Measurements from ENCODE around the gene ZBTB20. TPM values are rescaled to one million over a fixed set of nuclear protein-coding genes. Genes with fewer than 3 reads are reported as not detected.

Gene ZBTB20
- total RNA-seq, 1 donor from 2014 or later, result 27.5 TPM

- H3K4me3 Mint-ChIP-seq (ENCODE audit: unreplicated experiment), result no peak overlapping the region
- no peak for TF ChIP-seq CTCF (IDR thresholded peaks at IDR 0.05; ENCODE audit: partially characterized antibody, unreplicated experiment)
- peaks cover 5% of the 10 kb centered on the region for H3K27me3 Mint-ChIP-seq (ENCODE audit: unreplicated experiment)
- H3K4me1 Mint-ChIP-seq (ENCODE audit: low read depth, unreplicated experiment), result no peaks in the 10 kb centered on the region
- no peak overlapping the region for H3K27ac Mint-ChIP-seq (ENCODE audit: unreplicated experiment)
- DNase-seq, result no peak
- peaks cover under 1% of the 10 kb centered on the region for H3K9me3 Mint-ChIP-seq (ENCODE audit: unreplicated experiment)
- no peaks in the 10 kb centered on the region for H3K36me3 Mint-ChIP-seq (ENCODE audit: unreplicated experiment)
Measured at GRCh38 chr3:114563720-114564119, 583.4 kb downstream of the ZBTB20 start.

- no peaks in the 10 kb centered on the region for H3K36me3 Mint-ChIP-seq (ENCODE audit: unreplicated experiment)
- no peaks in the 10 kb centered on the region for H3K4me1 Mint-ChIP-seq (ENCODE audit: low read depth, unreplicated experiment)
- H3K27ac Mint-ChIP-seq (ENCODE audit: unreplicated experiment), result no peak overlapping the region
- peaks cover 4% of the 10 kb centered on the region for H3K27me3 Mint-ChIP-seq (ENCODE audit: unreplicated experiment)
- H3K4me3 Mint-ChIP-seq (ENCODE audit: unreplicated experiment), result no peak overlapping the region
- no peak for TF ChIP-seq CTCF (IDR thresholded peaks at IDR 0.05; ENCODE audit: partially characterized antibody, unreplicated experiment)
- peaks cover 2% of the 10 kb centered on the region for H3K9me3 Mint-ChIP-seq (ENCODE audit: unreplicated experiment)
- DNase-seq, result no peak
Measured at GRCh38 chr3:114562557-114562956, 584.5 kb downstream of the ZBTB20 start.

GRCh38 chr3:114558271-114558670, 588.8 kb downstream of the ZBTB20 start:
- Mint-ChIP-seq H3K4me3 (ENCODE audit: unreplicated experiment) (no peak overlapping the region), H3K36me3 (ENCODE audit: unreplicated experiment) (no peaks in the 10 kb centered on the region), H3K4me1 (ENCODE audit: low read depth, unreplicated experiment) (no peaks in the 10 kb centered on the region), H3K9me3 (ENCODE audit: unreplicated experiment) (peaks cover 2% of the 10 kb centered on the region), H3K27ac (ENCODE audit: unreplicated experiment) (no peak overlapping the region), H3K27me3 (ENCODE audit: unreplicated experiment) (no peaks in the 10 kb centered on the region)
- TF ChIP-seq CTCF (IDR thresholded peaks at IDR 0.05; ENCODE audit: partially characterized antibody, unreplicated experiment), result no peak
- no peak for DNase-seq

- Mint-ChIP-seq H3K36me3 (ENCODE audit: unreplicated experiment) (no peaks in the 10 kb centered on the region), H3K4me1 (ENCODE audit: low read depth, unreplicated experiment) (no peaks in the 10 kb centered on the region), H3K4me3 (ENCODE audit: unreplicated experiment) (no peak overlapping the region), H3K9me3 (ENCODE audit: unreplicated experiment) (peaks cover 2% of the 10 kb centered on the region), H3K27ac (ENCODE audit: unreplicated experiment) (no peak overlapping the region), H3K27me3 (ENCODE audit: unreplicated experiment) (no peaks in the 10 kb centered on the region)
- TF ChIP-seq CTCF (IDR thresholded peaks at IDR 0.05; ENCODE audit: partially characterized antibody, unreplicated experiment), result no peak
- no peak for DNase-seq
Measured at GRCh38 chr3:114557791-114558190, 589.3 kb downstream of the ZBTB20 start.

- DNase-seq, result no peak
- TF ChIP-seq CTCF (IDR thresholded peaks at IDR 0.05; ENCODE audit: partially characterized antibody, unreplicated experiment), result no peak
- Mint-ChIP-seq H3K4me1 (ENCODE audit: low read depth, unreplicated experiment) (no peaks in the 10 kb centered on the region), H3K27me3 (ENCODE audit: unreplicated experiment) (no peaks in the 10 kb centered on the region), H3K9me3 (ENCODE audit: unreplicated experiment) (peaks cover 2% of the 10 kb centered on the region), H3K4me3 (ENCODE audit: unreplicated experiment) (no peak overlapping the region), H3K27ac (ENCODE audit: unreplicated experiment) (no peak overlapping the region), H3K36me3 (ENCODE audit: unreplicated experiment) (no peaks in the 10 kb centered on the region)
Measured at GRCh38 chr3:114556657-114557213, 590.4 kb downstream of the ZBTB20 start.
